ENCODE data around the gene CFAP141. TPM values are rescaled to one million over a fixed set of nuclear protein-coding genes. Genes with fewer than 3 reads are reported as not detected.
"Not testable (repeated sequence)": the region's sequence is repeated elsewhere in the genome, so short reads cannot be mapped to it uniquely, and the experiment has no call there.

Gene CFAP141
- total and polyA plus RNA-seq, 2 experiments from 2014 or later = not detected

DNA sequence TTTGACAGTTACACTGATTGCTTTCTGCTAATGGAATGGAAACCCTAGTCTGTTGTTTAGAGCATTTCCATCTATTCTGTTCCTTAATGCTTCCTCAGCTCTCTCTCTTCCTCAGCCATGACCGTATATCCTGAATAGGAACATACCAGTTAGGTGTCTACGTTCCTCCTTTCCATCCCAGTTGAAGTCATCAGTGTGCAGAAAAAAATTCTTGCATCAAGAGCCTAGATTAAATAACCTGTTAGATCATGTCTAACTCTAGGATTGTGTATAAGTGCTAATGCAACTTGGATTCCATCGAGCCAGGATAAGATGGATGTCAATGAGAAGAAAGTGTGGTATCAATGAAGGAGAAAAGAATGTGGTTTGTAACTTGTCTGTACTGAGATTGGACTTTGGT is 33.4 kb upstream of the CFAP141 start:
- peaks cover 51% of the 10 kb centered on the region for H3F3A ChIP-seq (ENCODE audit: insufficient read depth)
- H4K20me1 ChIP-seq (ENCODE audit: insufficient read depth) = 0 out of 2 replicates have a peak, but pooled peaks cover 7% of the 10 kb centered on the region
- no peak for DNase-seq
- peaks cover 3% of the 10 kb centered on the region; the same call in 1 of the 2 replicates for H3K4me1 ChIP-seq (ENCODE audit: insufficient read depth)
- no peaks in the 10 kb centered on the region for H3K9me2 ChIP-seq (ENCODE audit: insufficient read depth)
- WGBS, 2 experiments (ENCODE audit: low coverage in 1 of 2, low lambda C conversion rate in 2 of 2, missing lambda C conversion rate in 2 of 2) = 81 to 87% methylated on average over 3 of the region's 3 CpGs
- no peak overlapping the region for H2AFZ ChIP-seq
- H3K27ac ChIP-seq = no peak overlapping the region
- no peaks in the 10 kb centered on the region for H3K9me3 ChIP-seq (ENCODE audit: low read depth)
- H3K4me2 ChIP-seq (ENCODE audit: unreplicated experiment) = no peak overlapping the region
- H3K4me3 ChIP-seq = no peak overlapping the region
- H3K27me3 ChIP-seq (replicated peaks; ENCODE audit: insufficient read depth) = no peaks in the 10 kb centered on the region
- in situ Hi-C loops (cut with MboI) = no loop called here
- TF ChIP-seq EZH2phosphoT487 (IDR thresholded peaks at IDR 0.05; ENCODE audit: insufficient read depth, low read depth) (no peak), EZH2 (IDR thresholded peaks at IDR 0.05; ENCODE audit: insufficient read depth, poor library complexity, severe bottlenecking) (no peak)
- no peak overlapping the region for H3K9ac ChIP-seq
- peaks cover 77% of the 10 kb centered on the region for H3K36me3 ChIP-seq (ENCODE audit: low read depth)
- peaks cover 100% of the 10 kb centered on the region for H3K79me2 ChIP-seq (ENCODE audit: insufficient read depth)

DNA sequence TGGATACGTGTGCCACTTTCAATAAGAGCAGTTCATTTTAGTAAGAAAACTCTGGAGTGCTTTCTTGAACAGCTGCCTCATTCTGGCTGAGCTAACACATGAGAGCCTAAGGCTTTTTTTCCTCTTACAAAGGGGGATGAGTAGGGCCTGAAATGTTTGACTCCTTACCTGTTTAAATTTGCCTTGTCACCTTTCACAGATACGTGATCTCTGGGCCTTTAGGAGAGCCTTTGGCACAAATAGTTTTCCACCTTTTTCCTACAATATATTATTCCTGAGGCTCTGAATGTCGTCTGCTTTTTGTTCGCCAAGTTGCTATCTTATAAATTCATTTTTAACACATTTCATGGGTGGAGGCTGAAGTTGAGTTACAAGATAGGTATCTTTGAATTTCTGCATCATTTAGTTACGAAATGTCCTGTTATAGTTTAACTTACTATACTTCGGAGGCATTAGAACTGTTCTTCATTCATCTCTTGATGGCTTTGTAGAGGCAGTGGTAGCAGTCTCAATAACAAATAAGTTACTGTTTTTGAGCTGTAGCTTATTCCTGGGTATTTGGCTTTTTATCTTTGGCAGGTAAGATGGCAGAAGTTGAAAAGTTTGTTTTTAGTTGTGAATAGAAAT is 31.9 kb upstream of the CFAP141 start:
- Histone ChIP-seq H4K20me1 (ENCODE audit: insufficient read depth) (0 out of 2 replicates have a peak, but pooled peaks cover 7% of the 10 kb centered on the region), H3F3A (ENCODE audit: insufficient read depth) (peaks cover 36% of the 10 kb centered on the region), H3K4me2 (ENCODE audit: unreplicated experiment) (no peak overlapping the region), H2AFZ (no peak overlapping the region), H3K9me3 (ENCODE audit: low read depth) (no peaks in the 10 kb centered on the region), H3K27me3 (replicated peaks; ENCODE audit: insufficient read depth) (no peaks in the 10 kb centered on the region), H3K27ac (no peak overlapping the region), H3K4me3 (no peak overlapping the region), H3K79me2 (ENCODE audit: insufficient read depth) (peaks cover 100% of the 10 kb centered on the region), H3K4me1 (ENCODE audit: insufficient read depth) (peaks cover 3% of the 10 kb centered on the region; the same call in 1 of the 2 replicates), H3K9ac (no peak overlapping the region), H3K36me3 (ENCODE audit: low read depth) (peaks cover 68% of the 10 kb centered on the region), H3K9me2 (ENCODE audit: insufficient read depth) (no peaks in the 10 kb centered on the region)
- WGBS, 2 experiments (ENCODE audit: low coverage in 1 of 2, low lambda C conversion rate in 2 of 2, missing lambda C conversion rate in 2 of 2) = 96 to 99% methylated on average over 6 of the region's 6 CpGs
- no peak for DNase-seq
- TF ChIP-seq EZH2 (IDR thresholded peaks at IDR 0.05; ENCODE audit: insufficient read depth, poor library complexity, severe bottlenecking) (no peak), EZH2phosphoT487 (IDR thresholded peaks at IDR 0.05; ENCODE audit: insufficient read depth, low read depth) (no peak)
- in situ Hi-C loops (cut with MboI) = no loop called here

DNA sequence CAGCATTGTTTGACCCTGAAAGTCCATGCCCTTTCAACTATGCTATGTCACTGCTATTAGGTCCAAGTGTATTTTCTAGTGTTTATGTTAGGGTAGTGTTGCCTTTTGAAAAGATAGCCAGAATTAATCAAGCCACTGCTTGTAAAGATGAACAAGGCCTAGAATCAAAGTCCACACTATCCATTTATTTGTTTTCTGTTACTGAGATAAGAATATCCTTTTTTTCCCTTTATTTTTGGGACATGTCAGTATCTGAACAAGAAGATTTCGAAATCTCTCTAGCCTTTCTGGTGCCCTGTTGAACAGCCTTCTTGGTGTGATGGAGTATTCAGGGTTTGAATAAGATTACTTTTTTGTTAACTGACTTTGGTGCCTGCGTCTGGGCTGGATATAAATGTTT is 31.3 kb upstream of the CFAP141 start:
- DNase-seq = no peak
- peaks cover 63% of the 10 kb centered on the region for H3K36me3 ChIP-seq (ENCODE audit: low read depth)
- H3K4me2 ChIP-seq (ENCODE audit: unreplicated experiment) = no peak overlapping the region
- no peak overlapping the region for H2AFZ ChIP-seq
- H3K9me3 ChIP-seq (ENCODE audit: low read depth) = no peaks in the 10 kb centered on the region
- 0 out of 2 replicates have a peak, but pooled peaks cover 7% of the 10 kb centered on the region for H4K20me1 ChIP-seq (ENCODE audit: insufficient read depth)
- WGBS, 2 experiments (ENCODE audit: low coverage in 1 of 2, low lambda C conversion rate in 2 of 2, missing lambda C conversion rate in 2 of 2) = 96% methylated on average over 2 of the region's 2 CpGs
- no peak overlapping the region for H3K27ac ChIP-seq
- no peak overlapping the region for H3K4me3 ChIP-seq
- no peaks in the 10 kb centered on the region for H3K4me1 ChIP-seq (ENCODE audit: insufficient read depth)
- H3K27me3 ChIP-seq (replicated peaks; ENCODE audit: insufficient read depth) = no peaks in the 10 kb centered on the region
- peaks cover 30% of the 10 kb centered on the region for H3F3A ChIP-seq (ENCODE audit: insufficient read depth)
- in situ Hi-C loops (cut with MboI) = no loop called here
- H3K9ac ChIP-seq = no peak overlapping the region
- no peaks in the 10 kb centered on the region for H3K9me2 ChIP-seq (ENCODE audit: insufficient read depth)
- TF ChIP-seq EZH2phosphoT487 (IDR thresholded peaks at IDR 0.05; ENCODE audit: insufficient read depth, low read depth) = no peak
- no peak for TF ChIP-seq EZH2 (IDR thresholded peaks at IDR 0.05; ENCODE audit: insufficient read depth, poor library complexity, severe bottlenecking)
- peaks cover 100% of the 10 kb centered on the region for H3K79me2 ChIP-seq (ENCODE audit: insufficient read depth)

DNA sequence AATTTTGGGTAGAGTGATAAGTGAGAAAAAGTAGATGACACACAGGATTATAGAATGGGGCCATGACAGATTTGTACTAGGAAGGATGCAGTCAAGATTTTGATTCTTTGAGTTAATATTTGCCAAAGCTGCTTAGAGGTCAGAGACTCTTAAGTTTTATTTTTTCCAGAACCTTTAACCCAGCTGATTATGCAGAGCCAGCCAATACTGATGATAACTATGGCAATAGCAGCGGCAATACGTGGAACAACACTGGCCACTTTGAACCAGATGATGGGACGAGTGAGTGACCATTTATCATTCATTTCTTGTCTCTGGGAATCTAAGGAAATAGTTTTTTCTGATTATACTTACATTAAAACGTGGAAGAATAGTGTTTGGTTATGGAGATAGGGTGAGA is 30.7 kb upstream of the CFAP141 start:
- Histone ChIP-seq H3K36me3 (ENCODE audit: low read depth) (peaks cover 58% of the 10 kb centered on the region), H3K9me2 (ENCODE audit: insufficient read depth) (no peaks in the 10 kb centered on the region), H3K9me3 (ENCODE audit: low read depth) (no peaks in the 10 kb centered on the region), H3K27ac (no peak overlapping the region), H3K4me3 (no peak overlapping the region), H4K20me1 (ENCODE audit: insufficient read depth) (0 out of 2 replicates have a peak, but pooled peaks cover 7% of the 10 kb centered on the region), H3K9ac (no peak overlapping the region), H3K27me3 (replicated peaks; ENCODE audit: insufficient read depth) (no peaks in the 10 kb centered on the region), H3K4me1 (ENCODE audit: insufficient read depth) (no peaks in the 10 kb centered on the region), H3F3A (ENCODE audit: insufficient read depth) (peaks cover 25% of the 10 kb centered on the region), H3K4me2 (ENCODE audit: unreplicated experiment) (no peak overlapping the region), H3K79me2 (ENCODE audit: insufficient read depth) (peaks cover 100% of the 10 kb centered on the region), H2AFZ (no peak overlapping the region)
- in situ Hi-C loops (cut with MboI) = no loop called here
- TF ChIP-seq EZH2phosphoT487 (IDR thresholded peaks at IDR 0.05; ENCODE audit: insufficient read depth, low read depth) (no peak), EZH2 (IDR thresholded peaks at IDR 0.05; ENCODE audit: insufficient read depth, poor library complexity, severe bottlenecking) (no peak)
- 85 to 95% methylated on average over 4 of the region's 4 CpGs for WGBS, 2 experiments (ENCODE audit: low coverage in 1 of 2, low lambda C conversion rate in 2 of 2, missing lambda C conversion rate in 2 of 2)
- no peak for DNase-seq

DNA sequence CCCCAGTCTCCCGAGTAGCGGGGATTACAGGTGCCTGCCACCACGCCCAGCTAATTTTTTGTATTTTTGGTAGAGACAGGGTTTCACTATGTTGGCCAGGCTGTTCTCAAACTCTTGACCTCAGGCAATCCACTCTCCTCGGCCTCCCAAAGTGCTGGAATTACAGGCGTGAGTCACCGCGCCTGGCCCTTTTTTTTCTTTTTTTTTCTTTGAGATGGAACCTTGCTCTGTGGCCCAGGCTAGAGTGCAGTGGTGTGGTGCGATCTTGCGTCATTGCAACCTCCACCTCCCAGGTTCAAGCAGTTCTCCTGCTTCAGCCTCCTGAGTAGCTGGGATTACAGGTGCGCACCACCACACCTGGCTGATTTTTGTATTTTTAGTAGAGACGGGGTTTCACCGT is 27.0 kb upstream of the CFAP141 start:
- in situ Hi-C loops (cut with MboI); DNase-seq; H3K9me2 ChIP-seq (ENCODE audit: insufficient read depth); H3K4me1 ChIP-seq (ENCODE audit: insufficient read depth); H3K9ac ChIP-seq; H3K27me3 ChIP-seq (replicated peaks; ENCODE audit: insufficient read depth); H3K4me3 ChIP-seq; H2AFZ ChIP-seq; H4K20me1 ChIP-seq (ENCODE audit: insufficient read depth); H3F3A ChIP-seq (ENCODE audit: insufficient read depth); H3K9me3 ChIP-seq (ENCODE audit: low read depth); H3K4me2 ChIP-seq (ENCODE audit: unreplicated experiment); H3K27ac ChIP-seq: not testable (repeated sequence)
- Histone ChIP-seq H3K79me2 (ENCODE audit: insufficient read depth) (peaks cover 99% of the 10 kb centered on the region), H3K36me3 (ENCODE audit: low read depth) (peaks cover 76% of the 10 kb centered on the region)
- 93 to 96% methylated on average over 9 to 12 of the region's 12 CpGs for WGBS, 2 experiments (ENCODE audit: low coverage in 1 of 2, low lambda C conversion rate in 2 of 2, missing lambda C conversion rate in 2 of 2)

DNA sequence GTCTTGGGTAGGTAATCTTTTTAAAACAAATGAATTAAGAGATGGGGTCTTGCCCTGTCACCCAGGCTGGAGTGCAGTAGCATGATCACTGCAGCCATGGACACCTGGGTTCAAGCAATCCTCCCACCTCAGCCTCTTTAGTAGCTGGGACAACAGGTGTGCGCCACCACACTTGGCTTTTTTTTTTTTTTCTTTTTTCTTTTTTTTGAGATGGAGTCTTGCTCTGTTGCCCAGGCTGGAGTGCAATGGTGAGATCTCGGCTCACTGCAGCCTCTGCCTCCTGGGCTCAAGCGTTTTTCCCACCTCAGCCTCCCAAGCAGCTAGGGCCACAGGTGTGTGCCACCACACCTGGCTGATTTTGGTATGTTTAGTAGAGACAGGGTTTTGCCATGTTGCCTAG is 25.0 kb upstream of the CFAP141 start:
- H3K4me2 ChIP-seq (ENCODE audit: unreplicated experiment); H4K20me1 ChIP-seq (ENCODE audit: insufficient read depth); DNase-seq; H3K9me2 ChIP-seq (ENCODE audit: insufficient read depth); H3K4me3 ChIP-seq; H2AFZ ChIP-seq; H3F3A ChIP-seq (ENCODE audit: insufficient read depth); H3K4me1 ChIP-seq (ENCODE audit: insufficient read depth); H3K9ac ChIP-seq; H3K27me3 ChIP-seq (replicated peaks; ENCODE audit: insufficient read depth); H3K27ac ChIP-seq; H3K9me3 ChIP-seq (ENCODE audit: low read depth); in situ Hi-C loops (cut with MboI): not testable (repeated sequence)
- Histone ChIP-seq H3K36me3 (ENCODE audit: low read depth) (peaks cover 73% of the 10 kb centered on the region), H3K79me2 (ENCODE audit: insufficient read depth) (peaks cover 99% of the 10 kb centered on the region)
- WGBS, 2 experiments (ENCODE audit: low coverage in 1 of 2, low lambda C conversion rate in 2 of 2, missing lambda C conversion rate in 2 of 2) = 86 to 96% methylated on average over 3 of the region's 3 CpGs
